Measurements from ENCODE around the gene FXYD7. TPM values are rescaled to one million over a fixed set of nuclear protein-coding genes. Genes with fewer than 3 reads are reported as not detected.

FXYD7 gene
- total RNA-seq, 1 experiment from 2014 or later: 0.71 TPM

GRCh38 chr19:35122687-35123551 is 20.1 kb upstream of the FXYD7 start:
- intact Hi-C loops (cut with micrococcal nuclease): no loop called here
- Histone ChIP-seq H3K4me3 (replicated peaks in 1 of 2; ENCODE audit: low read depth in 1 of 2, low read length in 2 of 2) (no peak overlapping the region), H3K36me3 (ENCODE audit: control insufficient read depth in 1 of 2, insufficient read depth in 2 of 2, low read length in 2 of 2) (no peaks in the 10 kb centered on the region), H3K79me2 (ENCODE audit: insufficient read depth, low read length) (no peaks in the 10 kb centered on the region), H3K27me3 (ENCODE audit: insufficient read depth, low read length) (no peaks in the 10 kb centered on the region), H4K20me1 (ENCODE audit: insufficient read depth) (no peaks in the 10 kb centered on the region), H3K27ac (ENCODE audit: low read depth, low read length) (no peak overlapping the region), H3K4me2 (ENCODE audit: low read length) (peak overlapping the region; percentile 87; the same call in 1 of the 2 replicates), H3K9me2 (ENCODE audit: insufficient read depth) (no peaks in the 10 kb centered on the region), H3K4me1 (ENCODE audit: control insufficient read depth in 1 of 2, insufficient read depth in 2 of 2, low read length in 2 of 2) (peaks cover 21 to 47% of the 10 kb centered on the region in 2 experiments), H2AFZ (ENCODE audit: low read depth, low read length, poor library complexity, severe bottlenecking) (no peak overlapping the region), H3K9ac (ENCODE audit: low read length) (no peak overlapping the region), H3K9me3 (ENCODE audit: control insufficient read depth in 1 of 2, insufficient read depth in 1 of 2, low read depth in 1 of 2, low read length in 2 of 2) (no peaks in the 10 kb centered on the region)
- no peak for TF ChIP-seq POLR2A (IDR thresholded peaks at IDR 0.05; ENCODE audit: borderline replicate concordance, extremely low read depth, insufficient read depth, insufficient read length)
- no peak for TF ChIP-seq EGR1 (IDR thresholded peaks at IDR 0.05; ENCODE audit: low read depth)
- no peak for TF ChIP-seq SIN3A (IDR thresholded peaks at IDR 0.05; ENCODE audit: low read depth)
- no peak for TF ChIP-seq EZH2phosphoT487 (IDR thresholded peaks at IDR 0.05; ENCODE audit: borderline replicate concordance)
- no peak for TF ChIP-seq RAD21 (IDR thresholded peaks at IDR 0.05; ENCODE audit: low read depth)
- no peak for TF ChIP-seq ZFX (IDR thresholded peaks at IDR 0.05)
- TF ChIP-seq REST (IDR thresholded peaks at IDR 0.05; ENCODE audit: low read depth): no peak
- no peak for TF ChIP-seq JUND (IDR thresholded peaks at IDR 0.05)
- no peak for TF ChIP-seq CEBPB (IDR thresholded peaks at IDR 0.05; ENCODE audit: low read depth)
- TF ChIP-seq TCF7L2 (IDR thresholded peaks at IDR 0.05; ENCODE audit: borderline replicate concordance, extremely low read depth, insufficient read depth, insufficient read length): no peak
- TF ChIP-seq ZBTB33 (IDR thresholded peaks at IDR 0.05; ENCODE audit: extremely low read depth, insufficient replicate concordance, low read length): no peak
- TF ChIP-seq SRF (IDR thresholded peaks at IDR 0.05; ENCODE audit: low read depth): no peak
- ChIA-PET RAD21 (ENCODE audit: low non-redundant PET in 1 of 2, low total read pairs in 2 of 2, uncharacterized antibody in 2 of 2, unreplicated experiment in 2 of 2) (no interaction called here), CTCF (no interaction called here), POLR2A (no interaction called here)
- ATAC-seq (no peak), DNase-seq (ENCODE audit: low read depth, low spot score) (no peak)
- BruUV-seq (replicated peaks): no TSS peak

Measured in HCT116 (cell line).